ENCODE measurements around the gene RCL1.

Gene RCL1

GRCh38 chr9:4837261-4838188 lies 44.8 kb downstream of the RCL1 start:
- DNase-seq (ENCODE audit: insufficient read length, low spot score), result no peak
- no peak for FAIRE-seq

DNA sequence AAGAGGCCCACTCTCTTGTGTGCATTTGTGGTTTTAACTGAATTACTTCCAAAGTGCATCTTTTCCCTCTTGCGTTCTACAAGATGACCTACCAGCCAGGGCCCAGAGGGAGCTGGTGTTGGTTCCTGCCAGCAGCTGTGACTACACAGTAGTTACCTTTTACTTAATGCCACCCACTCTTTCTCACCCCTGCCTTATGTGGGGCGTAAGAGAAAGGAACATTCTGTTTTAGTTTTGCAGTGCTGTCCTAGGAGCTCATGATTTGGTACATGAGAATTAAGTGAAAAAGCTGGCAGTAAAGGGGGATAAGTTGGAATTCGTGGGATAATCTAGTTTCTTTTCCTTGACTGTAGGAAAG lies 45.4 kb downstream of the RCL1 start:
- FAIRE-seq (no peak), DNase-seq (ENCODE audit: insufficient read length, low spot score) (no peak)

DNA sequence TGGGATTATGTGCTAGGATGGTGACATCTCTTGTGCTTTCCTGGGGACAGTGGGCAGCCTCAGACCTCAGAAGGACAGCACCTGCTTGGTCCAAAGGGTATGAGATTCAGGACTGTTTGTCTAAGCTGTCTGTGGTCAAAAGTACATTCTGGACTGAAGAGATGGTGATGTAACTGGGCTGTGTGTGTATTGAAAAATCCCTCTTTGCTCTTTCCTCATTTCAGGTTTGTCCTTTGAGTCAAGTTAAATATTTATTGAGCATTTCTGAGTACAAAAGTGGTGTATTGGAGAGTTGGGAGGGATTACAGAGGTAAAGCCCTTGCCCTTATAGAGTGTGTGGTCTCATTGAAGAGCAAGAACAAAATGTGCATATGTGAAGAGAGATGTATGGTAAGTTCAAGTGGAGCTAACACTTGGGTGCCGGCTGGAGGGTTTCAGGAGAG lies 46.7 kb downstream of the RCL1 start:
- DNase-seq (ENCODE audit: insufficient read length, low spot score) (no peak), FAIRE-seq (no peak)

- no peak for DNase-seq (ENCODE audit: insufficient read length, low spot score)
- no peak for FAIRE-seq
Observed at GRCh38 chr9:4840018-4840417, 47.3 kb downstream of the RCL1 start.

- DNase-seq (ENCODE audit: insufficient read length, low spot score), result no peak
- FAIRE-seq, result no peak
Observed at GRCh38 chr9:4842213-4842612, 49.5 kb downstream of the RCL1 start.

GRCh38 chr9:4842734-4843133 lies 50.0 kb downstream of the RCL1 start:
- no peak for DNase-seq (ENCODE audit: insufficient read length, low spot score)
- no peak for FAIRE-seq

- FAIRE-seq, result no peak
Observed at GRCh38 chr9:4844056-4844838, 51.5 kb downstream of the RCL1 start.

GRCh38 chr9:4849369-4849768 lies 56.6 kb downstream of the RCL1 start:
- FAIRE-seq, result no peak

More at GRCh38 chr9:4844056-4844838, 51.5 kb downstream of the RCL1 start:
- no peak for DNase-seq (ENCODE audit: insufficient read length, low spot score)

DNA sequence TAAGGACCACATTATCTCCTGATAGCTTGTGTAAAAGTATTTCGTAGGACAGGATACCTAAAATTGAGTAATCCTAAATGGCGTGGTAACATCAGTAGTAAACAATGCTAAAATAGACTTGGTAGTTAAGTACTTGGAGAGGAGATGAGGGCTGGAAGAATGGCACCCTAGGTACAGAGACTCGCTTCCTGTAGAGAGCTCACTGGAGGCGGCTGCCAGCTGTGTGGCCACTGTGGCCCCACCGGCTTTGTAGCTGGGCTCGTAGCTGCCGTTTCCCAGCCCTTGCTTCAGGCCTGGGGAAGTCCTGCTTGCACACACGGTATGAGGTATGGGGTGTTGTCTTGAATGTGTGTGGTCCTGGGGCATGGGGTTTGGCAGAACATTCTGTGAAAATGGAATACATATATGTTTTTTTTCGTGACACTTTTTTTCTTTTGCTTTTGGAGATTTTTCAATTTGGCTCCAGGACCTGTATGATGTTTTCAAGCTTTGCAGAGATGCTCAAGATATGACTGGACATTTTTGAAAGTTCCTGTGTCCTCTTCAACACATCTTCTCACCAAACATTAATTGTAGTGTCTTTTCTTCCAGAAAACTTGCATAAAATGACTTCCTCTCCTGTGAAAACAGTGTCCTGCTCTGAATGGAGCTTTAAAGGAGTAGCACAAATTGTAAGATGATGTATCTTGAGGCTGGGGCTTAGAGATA lies 58.0 kb downstream of the RCL1 start:
- FAIRE-seq (no peak), DNase-seq (ENCODE audit: insufficient read length, low spot score) (no peak)

More at GRCh38 chr9:4849369-4849768, 56.6 kb downstream of the RCL1 start:
- no peak for DNase-seq (ENCODE audit: insufficient read length, low spot score)

GRCh38 chr9:4852419-4852818 lies 59.7 kb downstream of the RCL1 start:
- DNase-seq (ENCODE audit: insufficient read length, low spot score), result no peak
- no peak for FAIRE-seq

- no peak for FAIRE-seq
- no peak for DNase-seq (ENCODE audit: insufficient read length, low spot score)
Observed at GRCh38 chr9:4854265-4854590, 61.5 kb downstream of the RCL1 start.

DNA sequence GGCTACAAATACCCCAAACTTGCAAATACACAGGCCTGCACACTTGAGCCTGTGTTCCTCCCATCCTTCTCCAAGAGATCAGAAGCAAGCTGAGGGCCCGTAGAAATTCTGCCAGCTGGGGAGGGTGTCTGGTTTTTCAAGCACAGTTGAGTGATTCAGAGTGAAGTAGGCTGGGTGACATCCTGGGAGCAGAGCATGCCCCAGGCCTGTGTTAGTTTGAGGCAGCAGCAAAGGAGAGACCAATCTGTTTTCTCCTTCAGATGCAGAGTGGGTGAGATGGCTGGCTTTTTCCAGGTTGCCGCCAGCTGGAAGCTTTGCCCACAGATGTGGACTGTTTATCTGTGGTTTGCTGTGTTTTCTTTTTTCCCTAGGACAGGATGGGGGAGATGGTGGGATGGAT lies 63.1 kb downstream of the RCL1 start:
- no peak for DNase-seq (ENCODE audit: insufficient read length, low spot score)
- FAIRE-seq, result no peak

DNA sequence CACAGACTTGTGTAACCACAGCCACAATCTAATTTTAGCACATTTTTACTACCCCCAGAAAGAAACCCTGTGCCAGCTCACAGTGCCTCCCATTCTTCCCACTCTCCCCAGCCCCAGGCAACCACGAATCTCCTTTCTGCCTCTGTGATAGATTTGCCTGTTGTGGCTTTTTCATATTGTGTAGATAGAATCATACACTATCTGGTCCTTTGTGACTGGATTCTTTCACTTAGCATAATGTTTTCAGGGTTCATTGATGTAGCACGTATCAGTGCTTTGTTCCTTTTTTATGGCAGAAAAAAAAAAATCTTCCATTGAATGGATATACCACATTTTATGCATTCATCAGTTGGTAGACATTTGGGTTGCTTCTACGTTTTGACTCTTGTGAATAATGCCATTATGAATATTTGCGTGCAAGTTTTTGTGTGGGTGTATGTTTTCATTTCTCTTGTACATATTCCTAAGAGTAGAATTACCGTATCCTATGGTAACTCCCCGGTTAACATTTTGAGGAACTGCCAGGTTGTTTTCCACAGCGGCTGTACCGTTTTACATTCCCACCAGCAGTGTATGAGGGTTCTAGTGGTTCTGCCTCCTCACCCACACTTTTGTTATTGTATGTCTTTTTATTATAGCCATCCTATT lies 64.5 kb downstream of the RCL1 start:
- FAIRE-seq (no peak), DNase-seq (ENCODE audit: insufficient read length, low spot score) (no peak)

DNA sequence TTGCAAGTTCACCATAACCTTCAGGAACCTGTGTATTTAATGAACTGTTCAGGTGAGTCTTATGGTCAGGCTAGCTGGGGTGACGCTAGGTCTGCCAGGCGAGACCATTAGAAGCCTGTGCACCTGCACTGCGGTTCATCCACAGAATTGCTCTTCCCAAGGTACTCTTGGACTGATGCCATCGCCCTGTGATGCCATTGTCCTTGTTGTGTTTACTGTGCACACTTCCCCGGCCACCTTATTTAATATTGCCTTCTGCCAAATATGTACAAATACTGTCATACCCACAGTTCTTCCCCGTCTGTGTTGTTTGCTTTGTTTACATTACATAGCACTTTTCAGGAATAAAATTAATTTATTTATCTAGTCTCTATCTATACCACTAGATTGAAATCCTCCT lies 66.3 kb downstream of the RCL1 start:
- FAIRE-seq (no peak), DNase-seq (ENCODE audit: insufficient read length, low spot score) (no peak)

DNA sequence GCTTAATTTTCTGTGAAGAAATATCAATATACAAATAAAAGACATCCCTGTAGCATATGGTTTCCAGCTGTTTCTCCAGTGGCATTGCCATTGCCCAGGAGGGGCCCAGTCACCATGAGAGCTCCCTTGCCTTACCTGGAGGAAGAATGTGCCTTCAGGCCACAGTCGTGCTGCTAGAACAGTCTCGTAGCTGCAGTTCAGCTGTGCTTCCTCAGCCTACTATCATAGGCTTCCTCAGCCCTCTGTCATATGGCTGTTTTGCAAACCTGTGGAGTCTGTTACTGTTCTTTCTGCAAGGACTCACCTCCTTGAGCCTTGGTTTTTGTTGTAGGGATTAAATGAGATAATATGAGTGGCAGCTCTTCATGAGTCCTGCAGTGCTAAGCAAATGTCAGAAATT lies 67.6 kb downstream of the RCL1 start:
- DNase-seq (ENCODE audit: insufficient read length, low spot score) (no peak), FAIRE-seq (no peak)

DNA sequence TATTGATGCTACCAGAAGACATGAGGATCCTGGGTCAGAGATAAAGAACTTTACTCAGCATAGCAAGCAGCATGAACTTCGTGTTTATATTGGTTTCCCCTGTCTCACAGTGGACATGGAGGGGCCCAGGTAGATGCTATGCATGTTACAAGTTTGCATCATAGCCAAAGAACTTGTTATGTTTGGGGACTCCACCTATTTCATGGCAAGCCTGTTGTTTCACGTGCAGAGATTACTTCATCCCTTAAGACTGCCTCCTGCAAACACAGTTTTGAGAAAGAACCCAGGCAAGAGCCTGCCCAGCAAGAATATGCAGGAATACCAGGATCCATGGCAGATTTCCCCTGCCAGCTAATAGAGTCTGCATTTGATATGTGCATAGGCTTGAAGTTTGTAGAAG lies 68.4 kb downstream of the RCL1 start:
- FAIRE-seq (no peak), DNase-seq (ENCODE audit: insufficient read length, low spot score) (no peak)

DNA sequence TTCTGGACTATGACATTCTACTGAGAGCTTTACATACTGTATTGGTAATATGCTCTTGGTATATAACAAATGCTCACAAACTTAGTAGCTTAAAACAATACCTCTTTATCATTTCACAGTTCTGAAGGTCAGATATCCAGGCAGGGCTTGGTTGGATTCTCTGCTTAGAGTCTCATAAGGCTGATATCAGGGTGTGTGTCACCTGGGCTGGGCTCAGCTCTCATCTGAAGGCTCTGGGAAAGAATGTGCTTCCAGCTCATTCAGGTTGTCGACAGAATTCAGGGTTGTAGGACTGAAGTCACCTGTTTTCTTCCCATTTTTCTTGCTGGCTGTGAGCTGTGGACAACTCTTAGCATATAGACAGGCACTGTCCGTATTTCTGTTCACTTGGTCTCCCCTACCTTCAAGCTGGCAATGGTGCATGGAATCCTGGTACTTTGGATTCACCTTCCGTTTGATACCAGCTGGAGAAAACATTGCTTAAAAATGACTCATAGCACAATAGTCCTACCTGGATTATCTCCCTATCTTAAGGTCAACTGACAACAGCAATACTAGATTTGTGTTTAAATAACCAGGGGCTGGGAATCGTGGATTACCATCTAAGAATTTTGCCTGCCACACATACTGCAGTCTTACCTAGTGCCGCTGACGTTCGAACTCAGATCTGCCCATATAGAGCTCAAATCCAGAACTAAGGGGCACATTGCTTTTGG lies 69.2 kb downstream of the RCL1 start:
- FAIRE-seq (no peak), DNase-seq (ENCODE audit: insufficient read length, low spot score) (no peak)

DNA sequence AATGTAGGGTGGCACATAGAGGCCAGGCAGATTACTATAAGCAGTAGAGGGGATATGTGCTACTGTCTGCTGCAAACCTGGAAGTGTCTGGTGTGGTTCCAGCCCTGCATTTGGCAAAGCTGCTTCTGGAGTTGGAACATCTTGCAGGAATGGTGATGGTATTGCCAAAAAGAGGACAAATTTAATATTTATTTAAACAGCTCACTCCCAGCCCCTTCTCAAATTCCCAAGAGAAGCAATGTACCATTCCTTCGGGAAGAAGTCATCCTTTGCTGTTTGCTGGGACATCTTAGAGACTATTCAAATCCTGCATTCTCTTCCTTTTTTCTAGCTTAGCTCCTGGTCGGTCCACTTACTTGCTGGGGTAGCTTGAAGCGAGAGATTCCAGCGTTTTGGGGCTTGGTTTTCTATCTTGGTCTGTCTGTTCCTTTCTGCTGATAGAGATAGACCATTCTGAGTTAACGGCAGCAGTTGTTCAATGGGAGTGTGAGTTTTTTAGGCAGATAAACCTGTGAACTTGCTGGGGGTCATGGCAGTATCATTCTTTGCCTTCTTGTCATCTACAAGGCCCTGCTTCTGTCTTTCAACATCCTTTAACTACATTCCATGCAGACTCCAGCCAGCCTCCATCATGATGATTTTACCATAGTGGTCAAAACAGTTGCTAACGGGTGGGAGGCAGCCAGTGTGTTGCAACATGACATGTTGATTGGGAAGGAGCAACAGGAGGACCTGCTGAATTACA lies 69.9 kb downstream of the RCL1 start:
- FAIRE-seq (no peak), DNase-seq (ENCODE audit: insufficient read length, low spot score) (no peak)

- FAIRE-seq (no peak), DNase-seq (ENCODE audit: insufficient read length, low spot score) (no peak)
Observed at GRCh38 chr9:4864234-4864661, 71.5 kb downstream of the RCL1 start.
